IPS DF 4.7 (cell line): ENCODE results near the gene CTNNA3.

Experiments
- DNase-seq: peaks from one replicate; pipeline ENCODE4 v3.0.0-alpha.2; 2013; ENCODE audit warnings: low spot score; ENCODE audit errors: extremely low read depth

CTNNA3 gene

DNA sequence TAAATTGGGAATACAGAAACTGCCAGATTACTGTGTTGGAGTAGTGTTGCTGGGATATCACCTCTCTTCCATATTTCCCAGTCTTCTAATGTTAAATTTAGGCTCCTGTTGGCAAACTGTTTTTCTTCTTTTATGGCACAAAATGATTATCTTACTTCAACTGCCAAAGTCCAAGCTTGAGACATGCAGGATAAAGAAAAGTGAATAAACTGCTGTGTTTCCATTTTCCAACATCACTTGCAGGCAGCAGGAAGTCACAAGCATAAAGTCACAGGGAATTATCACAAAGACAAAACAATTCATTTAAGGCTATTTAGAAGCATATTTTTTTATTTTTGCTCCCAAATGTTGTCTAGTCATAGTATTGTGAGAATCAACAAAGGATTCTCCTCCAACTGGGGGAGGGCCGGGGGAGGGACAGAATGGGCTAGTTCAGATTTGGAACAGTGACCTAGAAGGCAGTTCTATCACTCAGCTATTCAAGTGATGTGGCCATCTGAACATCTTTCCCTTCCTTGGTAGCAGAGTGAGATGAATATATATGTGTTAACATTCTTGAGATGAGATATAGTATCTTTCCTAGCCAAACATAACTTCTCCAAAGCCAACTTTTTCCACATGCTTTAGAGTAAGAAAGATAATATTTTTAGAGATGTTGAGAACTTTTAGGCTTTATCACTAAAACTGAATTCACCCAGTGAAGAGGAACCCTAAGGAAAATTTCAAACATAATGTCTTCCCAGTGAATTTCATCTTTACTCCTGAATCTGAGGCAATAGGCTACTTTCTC is 364.7 kb downstream of the CTNNA3 start:
- DNase-seq, result no peak

DNA sequence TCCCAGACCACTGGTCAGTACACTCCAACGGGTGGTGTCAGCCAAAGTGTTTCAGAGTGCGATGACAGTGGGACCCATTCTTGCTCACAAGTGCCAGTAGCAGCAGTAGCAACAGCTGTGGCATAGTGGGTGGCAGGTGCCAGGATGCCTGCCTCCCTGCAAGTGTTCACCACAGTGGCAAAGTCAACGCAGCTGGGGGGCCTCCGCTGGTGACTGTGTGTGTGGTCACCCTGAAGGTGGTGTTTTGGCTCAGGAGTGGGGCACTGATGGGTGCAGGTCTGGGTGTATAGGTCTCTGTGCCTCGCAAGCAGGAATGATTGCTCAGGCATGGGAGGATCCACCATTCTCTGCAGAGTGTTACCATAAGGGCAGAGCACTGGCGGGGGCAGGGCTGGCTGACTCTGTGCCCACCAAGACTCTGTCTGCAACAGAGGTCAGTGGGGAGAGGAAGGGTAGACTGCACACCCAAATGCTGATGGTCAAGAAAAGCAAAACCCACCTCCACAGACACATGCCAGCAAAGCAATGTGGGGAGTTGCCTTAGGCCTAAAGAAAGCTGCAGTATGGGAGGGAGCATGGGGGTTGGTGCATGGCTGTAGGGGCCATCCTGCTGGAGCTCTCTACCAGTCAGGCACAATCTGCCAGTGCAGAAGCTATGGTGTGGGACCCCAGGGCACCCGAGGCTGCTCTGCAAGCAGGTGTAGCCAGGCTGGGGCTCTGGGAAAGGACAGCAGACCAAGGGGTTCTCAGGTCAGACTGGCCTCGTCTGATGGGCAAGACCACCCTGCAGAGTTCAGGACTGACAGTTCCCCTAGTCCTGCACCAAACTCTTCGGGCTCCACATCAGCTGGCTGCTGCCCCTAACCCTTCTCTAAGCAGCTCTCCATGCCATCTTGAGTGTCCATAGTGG is 368.1 kb downstream of the CTNNA3 start:
- DNase-seq, result no peak

DNA sequence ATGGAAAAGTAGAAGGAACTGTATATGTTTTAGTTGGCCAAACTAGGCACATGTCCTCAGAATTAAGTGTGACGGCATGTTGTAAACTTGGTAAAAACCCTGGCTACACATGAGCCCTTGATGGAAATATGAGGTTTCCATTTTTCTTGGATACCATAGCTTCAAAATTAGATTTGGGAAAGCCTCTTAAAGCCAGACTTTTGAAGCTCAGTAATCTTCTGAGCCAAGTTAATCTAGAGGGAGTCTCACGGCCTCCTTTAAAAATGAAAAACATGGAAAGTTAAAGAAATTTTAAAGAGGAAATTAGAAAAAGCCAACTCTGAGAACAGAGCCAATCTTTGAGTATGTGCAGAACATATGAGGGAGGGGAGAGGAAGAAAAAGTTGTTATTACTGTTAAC is 376.0 kb downstream of the CTNNA3 start:
- DNase-seq, result no peak

DNA sequence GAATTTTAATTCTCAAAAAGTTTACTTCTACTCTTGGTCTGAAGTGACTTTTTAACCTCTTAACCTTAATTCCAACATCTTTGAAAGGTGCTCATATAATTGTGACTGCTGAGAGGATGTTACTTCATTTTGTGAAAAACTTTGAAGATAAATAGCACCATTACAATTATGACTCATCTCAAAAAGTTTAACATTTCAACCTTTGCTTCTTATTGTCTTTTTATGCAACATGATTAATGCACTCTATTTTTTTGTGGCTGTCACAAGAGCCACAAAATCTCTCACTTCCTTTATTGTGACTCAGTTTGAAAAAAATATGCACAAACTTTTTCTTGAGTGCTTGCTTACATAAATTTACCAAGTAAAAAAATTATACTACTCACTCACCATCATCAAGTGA is 387.1 kb downstream of the CTNNA3 start:
- no peak for DNase-seq

DNA sequence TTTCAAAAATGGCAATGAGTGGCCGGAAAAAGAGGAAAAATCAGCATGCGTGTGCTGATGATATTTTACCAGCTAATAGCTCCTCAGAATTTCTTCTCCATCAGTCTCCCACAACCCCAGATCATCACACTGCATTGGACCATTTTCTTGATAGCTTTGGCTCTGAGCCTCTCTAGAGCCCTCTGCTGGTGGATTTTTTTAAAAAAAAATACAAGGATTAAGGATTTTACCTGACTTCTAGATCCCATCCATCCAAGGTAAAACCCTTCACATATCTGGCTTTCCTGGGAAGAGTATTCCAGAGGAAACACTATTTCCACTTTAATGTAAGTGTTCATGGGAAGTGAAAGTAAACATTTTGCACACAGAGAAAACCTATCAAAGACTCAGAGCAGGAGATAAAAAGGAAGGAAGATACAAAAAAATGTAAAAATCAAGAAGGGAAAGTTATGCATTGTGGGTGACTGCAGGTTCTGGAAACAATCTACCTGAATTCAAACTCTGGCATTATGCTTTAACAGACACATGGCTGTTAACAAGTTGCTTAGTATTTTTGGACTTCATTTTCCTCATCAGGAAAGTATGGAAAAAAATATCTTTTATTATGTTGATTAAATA is 389.3 kb downstream of the CTNNA3 start:
- DNase-seq, result peak; percentile 33

DNA sequence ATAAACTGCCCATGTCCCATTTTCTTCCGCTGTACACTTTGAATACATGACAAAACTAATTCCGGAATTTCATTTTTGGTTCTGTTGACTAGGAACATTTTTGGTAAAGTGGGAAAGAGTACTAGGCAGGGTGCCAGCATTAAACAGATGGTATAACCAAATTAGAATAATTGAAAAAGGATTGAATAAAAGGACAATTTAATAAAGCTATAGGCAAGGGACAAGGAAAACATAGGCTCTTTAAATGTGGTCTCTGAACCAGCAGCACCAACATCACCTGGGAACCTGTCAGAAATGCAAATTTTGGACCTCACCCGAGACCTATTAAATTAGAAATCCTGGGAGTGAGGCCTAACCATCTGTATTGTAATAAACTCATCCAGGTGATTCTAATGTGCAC is 393.3 kb downstream of the CTNNA3 start:
- DNase-seq, result no peak

DNA sequence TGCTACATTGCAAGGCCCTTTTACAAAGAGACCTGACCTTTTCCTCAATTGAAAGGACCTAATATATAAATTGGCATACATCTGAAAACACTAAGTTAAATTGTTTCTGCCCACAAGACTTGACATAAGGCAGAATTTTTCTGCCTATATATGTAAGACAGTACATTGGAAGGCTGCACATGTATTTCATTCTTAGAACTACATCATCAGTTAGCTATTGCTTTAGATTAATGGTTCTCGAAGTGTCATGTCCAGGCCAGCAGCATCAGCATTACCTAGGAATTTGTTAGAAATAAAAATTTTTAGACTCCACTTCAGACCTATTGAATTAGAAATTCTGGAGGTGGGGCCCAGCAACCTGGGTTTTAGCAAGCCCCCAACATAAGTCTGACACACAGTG is 396.2 kb downstream of the CTNNA3 start:
- no peak for DNase-seq

DNA sequence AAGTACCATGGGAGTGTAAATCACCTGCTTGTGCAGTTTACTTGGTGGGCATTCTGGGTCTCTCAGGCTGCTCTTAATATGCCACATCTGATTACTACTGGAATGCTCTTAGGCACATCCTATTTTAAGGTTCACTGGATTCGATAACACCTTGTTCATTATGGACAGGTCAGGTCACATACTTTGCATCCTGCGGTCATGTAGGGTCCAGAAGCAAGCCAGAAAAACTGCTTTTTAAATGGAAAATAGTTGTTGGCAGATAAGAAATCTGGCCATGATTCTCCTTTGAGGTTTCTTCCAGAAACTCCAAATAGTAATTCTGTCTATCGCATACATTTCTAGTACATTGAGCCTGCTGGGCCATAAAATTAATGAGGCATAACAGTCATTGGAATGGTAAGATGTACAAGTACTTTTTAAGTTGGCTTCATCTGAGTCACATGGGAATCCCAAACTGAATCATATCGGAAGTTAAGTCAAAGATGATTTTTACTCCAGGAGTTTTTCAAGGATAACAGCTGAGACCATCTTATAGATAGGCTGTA is 398.3 kb downstream of the CTNNA3 start:
- DNase-seq, result no peak

DNA sequence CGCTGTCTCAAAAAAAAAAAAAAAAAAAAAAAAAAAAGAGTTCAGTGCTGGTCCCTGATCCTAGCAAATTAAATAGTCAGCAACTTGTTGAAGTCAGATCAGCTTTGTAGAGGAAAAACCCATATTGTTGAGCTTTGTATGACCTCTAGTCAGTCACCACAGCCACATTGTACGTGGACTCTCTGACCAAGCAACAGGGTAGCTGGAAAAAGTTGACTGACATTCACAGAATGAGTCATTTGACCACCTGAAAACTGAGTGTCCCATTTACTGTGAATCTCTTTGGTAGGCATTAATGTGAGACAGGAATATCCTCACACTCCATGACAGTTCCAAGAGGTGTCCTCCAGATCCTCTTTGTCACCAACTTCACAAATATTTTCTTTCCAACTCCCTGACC is 399.1 kb downstream of the CTNNA3 start:
- no peak for DNase-seq

DNA sequence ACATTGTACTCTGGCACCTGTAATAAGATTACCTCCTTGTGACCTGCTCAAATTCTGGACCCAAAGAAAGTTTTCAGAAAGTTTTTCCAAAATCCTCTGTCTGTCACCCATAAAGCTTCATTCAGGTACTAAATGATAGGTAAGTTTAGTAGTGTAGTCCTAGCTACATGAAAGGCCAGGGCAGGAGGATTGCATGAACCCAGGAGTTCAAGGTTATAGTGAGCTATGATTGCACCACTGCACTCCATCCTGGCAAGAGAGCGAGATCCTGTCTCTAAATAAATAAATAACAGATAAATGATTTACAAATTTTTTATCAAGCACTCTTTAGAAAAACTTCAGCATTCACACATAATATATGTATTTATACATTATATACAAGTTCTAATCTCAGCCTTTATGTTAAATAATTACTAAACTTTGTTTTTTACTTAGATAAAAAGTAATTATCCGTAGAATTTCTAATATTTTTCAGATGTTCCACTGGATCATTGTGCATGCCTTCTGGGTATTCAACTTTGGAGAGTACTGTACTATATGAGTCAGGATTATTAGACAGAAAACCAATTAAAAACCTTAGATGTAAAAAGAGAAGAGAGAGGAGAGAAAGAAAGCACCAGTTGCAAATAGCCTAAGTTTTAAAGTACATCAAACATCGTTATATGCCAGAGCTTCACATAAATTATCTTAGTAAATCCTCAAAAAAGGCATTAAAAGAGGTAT is 407.1 kb downstream of the CTNNA3 start:
- DNase-seq, result no peak

DNA sequence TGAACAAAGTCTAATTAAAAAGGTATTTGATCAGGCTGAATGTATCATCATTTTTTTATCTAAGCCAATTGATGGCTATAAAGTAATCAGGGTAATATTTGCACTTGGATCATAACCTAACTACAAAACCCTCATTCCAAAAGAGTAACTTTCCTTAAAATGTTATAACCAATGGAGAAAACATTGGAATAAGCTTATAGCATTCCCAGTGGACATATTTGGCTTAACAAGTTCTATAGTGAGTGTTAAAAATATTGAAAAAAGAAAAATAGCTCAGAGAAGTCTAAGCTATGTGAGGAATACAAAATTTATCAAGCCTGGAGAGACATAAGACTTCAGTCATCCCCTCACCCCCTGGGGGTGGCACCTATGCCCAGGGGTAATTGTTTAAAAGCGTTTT is 411.4 kb downstream of the CTNNA3 start:
- DNase-seq, result no peak

DNA sequence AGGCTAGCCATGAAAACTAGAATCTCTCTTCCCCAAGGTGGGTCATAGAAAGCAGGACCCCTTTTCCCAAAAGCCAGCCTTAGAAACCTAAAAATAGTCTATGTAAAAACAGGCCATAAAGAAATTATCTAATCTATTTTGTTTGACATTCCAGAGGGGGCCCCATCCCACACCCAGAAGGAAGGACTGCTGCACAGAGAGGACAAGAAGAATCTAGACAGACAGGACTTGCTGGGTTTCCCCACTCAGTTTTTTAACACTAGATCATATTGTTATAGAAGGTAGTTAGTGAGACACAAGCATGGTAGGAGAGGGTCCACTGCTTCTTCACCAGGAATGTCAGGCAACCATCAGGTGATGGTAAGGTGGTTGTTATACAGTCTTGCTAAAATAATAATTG is 413.1 kb downstream of the CTNNA3 start:
- DNase-seq, result no peak

DNA sequence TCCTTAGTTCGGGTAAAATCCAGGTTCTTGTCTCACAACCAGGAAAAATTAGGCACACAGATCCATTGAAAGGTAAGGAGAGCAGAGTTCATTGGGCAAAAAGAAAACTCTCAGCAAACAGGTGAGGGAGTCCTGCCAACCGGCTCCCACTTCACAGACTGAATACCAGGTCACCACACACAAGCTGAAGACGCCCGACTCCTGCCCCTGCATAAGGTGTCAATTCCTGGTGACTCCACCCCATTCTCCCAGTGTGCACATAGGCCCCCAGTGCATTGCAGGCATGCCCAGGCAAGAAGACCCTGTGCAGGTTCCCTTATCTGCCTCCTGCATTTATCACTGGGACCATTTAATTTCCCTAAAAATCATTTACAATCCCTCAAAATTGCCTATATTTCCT is 415.6 kb downstream of the CTNNA3 start:
- DNase-seq, result no peak

DNA sequence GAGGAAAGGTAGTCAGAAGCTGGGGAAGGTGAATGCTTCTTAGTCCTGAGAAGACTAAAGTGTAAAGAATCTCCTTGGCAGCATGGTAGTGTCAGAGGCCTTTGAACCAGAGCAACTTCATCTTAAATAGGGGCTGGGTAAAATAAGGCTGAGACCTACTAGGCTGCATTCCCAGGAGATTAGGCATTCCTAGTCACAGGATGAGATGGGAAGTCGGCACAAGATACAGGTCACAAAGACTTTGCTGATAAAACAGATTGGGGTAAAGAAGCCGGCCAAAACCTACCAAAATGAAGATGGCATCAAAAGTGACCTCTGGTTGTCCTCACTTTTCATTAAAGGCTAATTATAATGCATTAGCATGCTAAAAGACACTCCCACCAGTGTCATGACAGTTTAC is 418.6 kb downstream of the CTNNA3 start:
- no peak for DNase-seq

DNA sequence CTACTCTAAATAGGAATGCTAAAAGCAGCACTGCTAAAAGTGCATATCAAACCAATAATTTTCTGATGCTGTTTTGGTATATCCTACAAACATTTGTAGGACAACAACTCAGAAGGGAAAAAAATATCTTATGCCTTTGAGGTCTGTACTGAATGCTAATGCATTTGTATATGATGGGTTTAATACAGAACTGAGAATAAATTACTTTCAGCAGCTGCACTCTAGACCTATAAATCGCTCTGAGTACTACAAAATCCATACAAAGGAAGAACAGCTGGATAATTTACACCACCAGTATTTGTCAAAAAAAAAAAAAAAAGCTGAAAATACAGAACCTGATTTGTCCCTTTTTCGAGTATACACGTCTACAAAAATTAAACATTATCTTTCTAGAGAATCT is 426.2 kb downstream of the CTNNA3 start:
- no peak for DNase-seq

DNA sequence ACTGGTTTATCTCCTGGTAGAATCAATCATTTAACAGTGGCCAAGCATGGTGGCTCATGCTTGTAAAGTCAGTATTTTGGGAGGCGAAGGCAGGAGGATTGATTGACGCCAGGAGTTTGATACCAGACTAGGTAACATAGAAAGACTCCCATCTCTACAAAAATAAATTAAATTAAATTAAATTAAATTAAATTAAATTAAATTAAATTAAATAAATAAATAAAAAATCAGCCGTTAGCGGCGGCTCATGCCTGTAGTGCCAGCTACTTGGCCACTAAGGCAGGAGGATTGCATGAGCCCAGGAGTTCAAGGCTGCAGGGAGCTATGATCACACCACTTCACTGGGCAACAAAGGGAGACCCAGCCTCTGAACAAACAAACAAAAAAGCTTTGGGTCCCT is 427.8 kb downstream of the CTNNA3 start:
- no peak for DNase-seq

DNA sequence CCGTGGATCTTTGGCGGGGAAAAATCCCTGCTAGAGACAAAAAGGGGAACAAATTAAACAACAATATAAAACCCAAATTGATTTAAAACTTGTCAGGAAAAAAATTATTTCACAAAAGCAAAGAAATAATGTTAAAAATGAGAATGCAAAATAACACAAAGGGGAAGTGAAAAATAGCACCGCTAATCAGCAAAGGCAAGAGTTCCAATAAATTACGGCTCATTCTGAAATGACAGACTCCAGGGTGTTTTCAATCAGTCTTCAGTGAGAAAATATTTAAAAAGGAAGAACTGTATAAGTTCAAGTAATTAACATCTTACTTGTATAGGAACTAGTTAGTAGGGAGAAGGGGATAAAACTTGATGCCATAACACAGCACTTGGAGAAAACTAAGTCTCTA is 433.3 kb downstream of the CTNNA3 start:
- DNase-seq, result no peak

DNA sequence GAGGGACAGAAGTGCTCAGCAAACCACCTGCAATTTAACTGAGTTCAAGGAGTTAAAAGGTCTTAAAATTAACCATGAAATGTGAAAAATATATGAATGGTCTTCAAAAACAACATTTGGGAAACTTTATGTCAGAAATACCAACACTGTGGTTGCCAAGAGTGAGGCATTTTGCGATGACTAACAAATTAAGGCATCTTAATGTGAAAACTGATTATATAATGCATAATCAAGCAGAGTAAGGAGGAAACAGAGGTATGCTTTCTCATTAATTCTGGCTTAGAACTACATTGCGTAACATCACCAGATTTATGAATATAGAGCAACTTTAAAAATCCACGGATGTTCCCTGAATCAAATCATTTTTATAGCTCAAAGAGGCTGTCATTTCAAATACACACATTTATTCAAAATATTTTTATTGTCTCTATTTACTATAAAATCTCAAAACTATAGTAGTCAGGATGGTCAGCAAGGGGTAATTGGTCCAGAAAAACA is 434.6 kb downstream of the CTNNA3 start:
- DNase-seq, result no peak

DNA sequence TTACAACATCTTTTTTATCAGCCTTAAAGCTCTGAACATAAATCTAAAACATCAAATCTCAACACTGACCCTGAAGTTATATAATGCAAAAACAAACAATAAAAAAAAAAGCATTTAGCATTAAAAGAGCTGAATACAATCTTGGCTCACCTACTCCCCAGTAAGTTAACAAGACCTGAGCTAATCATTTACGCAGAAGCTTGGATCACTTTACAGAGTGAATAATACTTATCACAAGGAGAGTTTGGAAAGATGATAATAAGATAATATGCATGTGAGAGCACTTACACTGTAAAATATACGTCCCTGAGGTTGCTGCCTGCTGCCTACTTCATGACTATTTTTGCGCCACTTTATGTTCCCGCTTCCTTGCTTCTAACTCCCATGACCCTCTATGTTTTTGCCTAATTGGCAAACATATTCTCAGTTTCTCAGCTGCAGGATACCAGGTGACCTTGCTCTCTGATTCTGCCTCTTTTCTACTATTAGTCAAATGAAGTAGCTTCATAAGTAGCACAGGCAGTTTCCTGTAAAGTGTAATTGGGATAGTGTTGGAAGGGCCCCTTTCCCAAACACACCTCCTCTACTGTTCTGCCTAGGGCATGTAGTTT is 436.6 kb downstream of the CTNNA3 start:
- DNase-seq, result no peak

DNA sequence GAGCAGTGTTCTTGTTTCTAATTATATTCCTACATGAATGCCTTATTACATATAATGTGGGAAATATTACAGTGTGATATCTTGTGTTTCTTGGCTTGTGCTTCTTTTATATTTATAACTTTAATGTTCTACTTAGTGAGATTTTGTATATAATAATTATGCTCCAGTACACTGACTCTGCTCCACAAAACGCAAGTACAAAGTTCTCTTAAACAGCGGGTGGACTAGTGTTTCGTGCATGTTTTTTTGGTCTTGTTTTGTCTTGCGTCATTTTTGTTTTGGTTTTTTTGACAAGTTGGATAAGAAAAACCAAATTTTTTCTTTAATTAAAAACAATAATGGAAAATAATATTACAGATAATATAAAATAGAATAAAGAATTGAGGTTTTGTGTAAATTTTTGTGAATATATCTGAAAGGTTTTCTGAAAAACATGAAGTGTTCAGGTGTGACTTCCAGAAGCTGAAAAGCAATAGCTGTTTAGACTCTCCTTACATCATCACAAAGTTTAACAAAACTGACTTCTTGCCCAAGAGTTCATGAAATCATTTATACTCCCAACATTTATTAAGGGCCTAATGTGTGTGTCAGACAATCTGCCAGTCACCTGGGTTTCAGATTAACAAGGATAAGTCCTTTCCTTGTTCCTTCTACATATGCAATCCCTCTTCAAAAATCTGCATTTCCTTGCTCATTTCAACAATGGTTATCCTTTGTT is 438.4 kb downstream of the CTNNA3 start:
- no peak for DNase-seq
